NCI-H526 (cell line): ENCODE measurements around the gene CHST3.

ENCODE experiments used
- DNase-seq, 2 experiments: peaks; one replicate each; lab custom pipeline; 2025; lab: John Stamatoyannopoulos, UW

CHST3 gene

DNA sequence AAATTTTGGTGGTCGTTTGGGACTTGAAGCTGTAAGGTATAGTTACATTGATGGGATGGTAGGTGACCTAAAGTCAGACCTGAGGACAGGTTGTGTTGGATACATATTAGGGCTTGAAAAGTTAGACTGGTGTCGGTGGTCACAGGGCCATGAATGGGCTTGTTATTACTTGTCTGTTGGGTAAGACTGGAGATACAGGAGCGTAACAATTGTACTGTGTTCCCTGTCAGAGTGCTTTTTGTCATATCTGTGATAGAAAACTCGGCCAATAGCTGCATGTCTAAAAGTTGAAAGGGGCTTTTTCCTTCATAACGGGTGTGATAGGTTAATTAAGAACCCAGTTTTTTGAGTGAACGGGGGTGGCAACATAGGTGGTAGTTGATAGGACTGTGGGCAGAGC lies 13.5 kb upstream of the CHST3 start:
- DNase-seq: no peak

DNA sequence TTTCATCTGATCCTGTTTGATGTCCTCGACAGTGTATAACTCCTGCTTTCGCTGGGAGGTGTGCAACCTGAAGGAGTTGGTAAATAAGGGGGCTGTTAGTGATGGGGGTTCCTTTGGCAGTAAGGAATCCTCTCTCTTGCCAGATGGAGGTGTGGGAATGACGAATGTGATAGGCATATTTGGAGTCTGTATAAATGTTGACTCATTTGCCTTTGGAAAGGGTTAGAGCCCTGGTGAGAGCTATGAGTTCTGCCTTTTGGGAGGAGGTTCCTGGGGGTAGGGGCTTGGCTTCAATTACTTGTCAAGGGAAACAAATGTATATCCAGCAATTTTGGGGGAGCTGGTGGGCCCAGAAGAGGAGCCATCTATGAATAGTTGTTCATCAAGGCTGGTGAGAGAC lies 11.4 kb upstream of the CHST3 start:
- DNase-seq: no peak

DNA sequence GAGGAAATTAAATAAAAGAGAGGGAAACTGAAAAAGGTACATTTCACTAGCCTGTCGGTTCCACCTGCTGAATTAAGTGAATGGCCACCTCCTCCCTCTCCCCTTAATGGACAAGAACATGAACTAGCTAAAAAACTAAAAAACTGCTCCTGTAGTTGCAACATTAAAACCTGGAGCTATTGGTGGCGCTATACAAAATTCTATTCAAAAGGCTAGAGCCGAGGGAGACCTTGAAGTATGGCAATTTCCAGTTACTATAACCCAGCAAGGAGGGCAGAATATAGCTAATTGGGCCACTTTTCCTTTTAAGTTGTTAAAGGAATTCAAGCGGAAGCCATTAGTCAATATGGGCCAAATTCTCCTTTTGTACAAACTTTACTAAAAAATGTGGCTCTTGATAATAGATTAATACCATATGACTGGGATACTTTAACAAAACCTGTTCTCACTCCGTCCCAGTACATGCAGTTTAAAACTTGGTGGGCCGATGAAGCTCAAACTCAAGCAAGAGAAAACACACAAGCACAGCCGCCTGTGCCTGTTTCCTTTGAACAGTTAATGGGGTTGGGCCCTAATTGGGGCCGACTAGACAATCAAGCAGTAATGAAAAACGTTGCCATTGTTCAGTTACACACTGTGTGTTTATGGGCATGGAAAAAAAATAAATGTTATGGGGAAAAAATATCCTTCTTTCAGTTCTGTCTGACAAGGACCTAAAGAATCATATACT lies 6.5 kb upstream of the CHST3 start:
- DNase-seq: peak in 1 of 2 experiments; percentile 16

DNA sequence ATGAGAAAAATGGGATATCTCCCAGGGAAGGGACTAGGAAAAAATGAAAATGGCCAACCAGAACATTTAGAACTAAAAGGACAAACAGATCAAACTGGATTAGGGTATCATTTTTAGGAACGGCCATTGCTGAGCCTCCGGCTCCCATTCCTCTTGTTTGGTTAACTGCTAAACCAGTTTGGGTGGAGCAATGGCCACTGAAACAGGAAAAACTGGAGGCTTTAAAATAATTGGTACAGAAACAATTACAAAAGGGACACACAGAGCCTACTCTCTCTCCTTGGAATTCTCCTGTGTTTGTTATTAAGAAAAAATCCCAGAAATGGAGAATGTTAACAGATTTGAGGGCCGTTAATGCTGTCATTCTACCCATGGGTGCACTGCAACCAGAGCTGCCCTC lies 4.7 kb upstream of the CHST3 start:
- DNase-seq: no peak

DNA sequence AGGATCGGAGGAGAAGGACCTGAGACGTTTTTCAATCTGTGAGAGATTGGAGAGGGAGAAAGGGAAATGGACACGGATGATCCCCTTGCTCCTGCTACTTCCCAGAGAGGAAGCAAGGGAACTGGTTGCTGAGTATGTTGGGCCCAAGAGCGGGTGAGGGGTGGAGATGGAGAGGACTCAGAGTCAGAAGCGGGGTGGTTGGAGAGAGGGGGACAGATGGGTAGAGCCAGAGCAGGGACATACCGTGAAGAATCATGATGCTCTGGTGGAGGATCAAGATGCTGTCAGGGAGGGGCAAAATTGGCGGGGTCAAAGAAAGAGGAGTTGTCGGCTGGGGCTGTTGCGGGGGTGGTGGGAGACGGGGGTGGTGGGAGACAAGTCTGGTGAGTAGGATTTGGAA lies 2.4 kb upstream of the CHST3 start:
- no peak for DNase-seq

DNA sequence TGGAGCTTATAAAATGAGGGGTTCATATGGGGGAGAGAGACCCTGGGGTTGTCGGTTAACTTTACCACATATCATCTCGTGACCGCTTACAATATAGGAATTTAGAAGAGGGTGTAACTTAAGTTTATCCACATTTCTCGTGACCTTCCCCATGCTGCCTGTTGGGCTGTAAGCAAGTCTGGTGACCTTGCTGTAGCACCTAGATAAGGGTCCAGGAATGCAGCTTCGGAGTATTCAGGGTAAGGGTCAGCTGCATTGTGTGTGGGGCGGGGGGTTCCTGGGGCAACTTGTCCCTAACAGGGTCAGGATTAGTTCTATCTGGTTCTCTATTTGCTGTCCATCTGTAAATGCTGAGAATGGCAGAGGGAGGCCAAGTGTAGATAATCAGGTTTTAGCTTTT lies 1.3 kb upstream of the CHST3 start:
- DNase-seq: no peak

DNA sequence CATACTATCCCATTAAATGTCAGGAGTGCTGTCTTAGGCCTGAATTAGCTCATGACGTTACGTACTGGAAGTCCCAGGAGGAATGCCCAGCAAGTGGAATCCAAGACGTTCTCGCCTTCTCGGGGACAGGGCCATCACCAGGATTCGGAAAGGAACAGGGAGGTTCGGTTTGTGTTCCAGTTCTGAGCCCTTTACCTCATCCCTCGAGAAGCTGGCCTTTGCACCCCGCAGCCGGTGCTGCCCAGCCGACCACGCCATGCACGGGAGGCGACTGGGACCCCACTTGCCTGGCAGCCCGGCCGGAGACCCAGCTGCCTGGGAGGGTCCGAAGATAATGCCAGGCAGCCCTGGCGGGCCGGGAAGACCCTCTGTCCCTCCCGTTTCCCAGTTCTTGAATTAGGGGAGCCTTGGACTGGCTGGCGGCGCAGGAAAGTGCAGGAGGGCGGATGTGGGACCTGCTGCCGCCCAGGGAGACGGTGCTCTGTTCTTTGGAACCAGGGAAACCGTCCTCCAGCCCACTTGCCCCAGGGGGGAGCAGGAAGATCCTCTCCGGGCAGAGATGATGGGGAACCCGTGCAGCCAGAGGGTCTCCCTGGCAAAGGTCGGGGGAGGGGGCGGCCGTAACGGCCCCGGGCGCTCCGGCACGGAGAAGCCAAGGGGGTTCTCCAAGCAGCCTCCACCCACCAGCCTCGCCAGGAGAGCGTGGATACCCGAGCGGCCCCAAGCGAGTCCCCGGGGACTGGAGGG lies 671 bp upstream of the CHST3 start:
- peak in 1 of 2 experiments; percentile 55 for DNase-seq

DNA sequence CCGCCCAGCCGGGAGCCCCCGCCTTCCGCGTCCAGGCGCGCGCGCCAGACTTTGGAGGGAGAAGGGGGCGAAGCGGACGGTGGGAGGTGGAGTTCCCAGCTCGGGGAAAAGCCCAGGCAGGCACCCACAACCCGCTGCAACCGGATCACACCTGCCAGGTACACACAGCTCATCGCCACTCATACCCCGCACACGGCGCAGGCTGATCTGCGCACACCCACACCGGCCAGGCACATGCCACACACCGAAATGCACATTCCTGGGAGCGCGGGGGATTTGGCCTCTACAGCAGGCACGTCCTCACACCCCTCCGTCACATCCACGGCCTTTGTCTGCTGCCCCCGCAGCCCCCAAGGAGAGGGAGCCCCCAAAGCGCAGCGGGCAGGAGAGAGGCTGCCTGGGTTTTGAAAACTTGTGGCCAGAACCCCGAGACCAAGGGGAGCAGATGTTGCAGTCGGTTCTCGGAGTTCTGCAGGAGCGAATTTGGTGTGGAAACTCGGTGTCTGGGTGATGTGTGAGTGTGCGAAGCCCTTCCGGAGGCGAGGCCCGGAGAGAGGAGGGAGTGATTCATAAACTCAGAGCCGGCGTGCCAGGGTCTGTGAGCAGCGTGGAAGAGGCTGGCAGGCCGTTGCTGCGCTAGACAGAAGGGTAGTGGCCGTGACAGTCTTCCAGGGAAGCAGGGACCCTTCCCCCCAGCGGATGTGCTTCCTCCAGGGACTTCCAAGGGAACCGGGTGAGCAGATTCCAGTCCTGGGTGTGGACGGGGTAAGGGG lies 734 bp downstream of the CHST3 start:
- DNase-seq: peak; percentile 22 to 63

DNA sequence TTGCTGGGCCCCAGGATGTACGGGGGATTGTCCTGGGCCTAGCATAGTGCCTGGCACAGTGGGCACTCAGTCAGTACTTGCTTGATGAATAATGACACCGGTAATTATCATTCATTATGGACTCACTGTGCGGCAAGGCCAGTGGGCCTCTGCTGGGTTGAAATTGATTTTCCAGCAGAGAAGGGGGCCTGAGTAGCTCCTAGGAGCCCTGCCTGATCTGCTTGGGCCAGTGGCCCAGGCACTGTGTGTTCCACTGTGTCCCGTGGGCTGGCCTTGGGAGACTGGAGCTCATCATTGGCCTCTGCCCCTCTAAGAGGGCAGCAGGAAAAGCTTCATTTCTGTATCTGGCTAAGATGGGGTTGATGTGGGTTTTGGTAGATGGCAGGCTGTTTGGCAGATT lies 1.4 kb downstream of the CHST3 start:
- peak in 1 of 2 experiments; percentile 31 for DNase-seq

DNA sequence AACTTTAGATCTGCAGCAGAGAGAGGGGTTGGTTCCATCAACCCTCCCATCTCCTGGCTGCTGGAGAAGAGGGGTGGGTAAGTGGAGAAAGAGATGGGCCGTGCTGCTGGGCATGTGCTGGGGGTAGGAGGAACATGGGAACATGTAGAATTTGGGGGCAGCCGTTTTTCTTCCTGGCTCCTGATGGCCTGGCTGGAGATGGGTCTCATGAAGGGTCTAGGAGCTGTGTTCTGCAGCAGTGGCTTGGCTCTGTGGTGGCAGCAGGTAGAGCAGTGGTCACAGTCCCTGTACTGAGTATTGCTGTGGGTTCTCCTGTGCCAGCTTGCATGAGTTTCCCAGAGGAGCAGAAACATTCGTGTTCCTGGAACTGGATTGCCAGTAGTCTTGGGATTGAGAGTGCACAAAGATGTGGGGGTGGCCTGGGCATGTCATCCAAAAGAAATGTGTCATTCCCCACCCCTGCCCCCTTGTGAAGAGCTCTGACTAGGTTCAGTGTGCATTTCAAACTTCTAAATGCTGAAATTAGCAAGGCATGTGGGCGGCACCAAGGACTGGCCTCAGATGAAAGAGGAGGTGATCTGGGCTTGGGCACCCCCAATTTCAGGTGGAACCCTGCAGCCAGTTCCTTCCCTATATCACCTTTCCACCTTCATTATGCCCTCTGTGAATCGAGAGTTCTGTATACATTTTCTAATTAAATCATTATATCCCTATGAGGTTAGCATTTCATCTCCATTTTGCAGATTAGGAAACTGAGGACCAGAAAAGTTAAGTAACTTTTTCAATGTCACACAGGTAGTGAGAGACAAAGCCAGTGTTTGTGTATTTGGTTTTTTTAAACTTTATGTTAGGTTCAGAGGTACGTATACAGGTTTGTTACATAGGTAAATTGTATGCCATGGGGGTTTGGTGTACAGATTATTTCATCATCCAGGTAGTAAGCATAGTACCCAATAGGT lies 2.1 kb downstream of the CHST3 start:
- DNase-seq: peak; percentile 12 to 36

DNA sequence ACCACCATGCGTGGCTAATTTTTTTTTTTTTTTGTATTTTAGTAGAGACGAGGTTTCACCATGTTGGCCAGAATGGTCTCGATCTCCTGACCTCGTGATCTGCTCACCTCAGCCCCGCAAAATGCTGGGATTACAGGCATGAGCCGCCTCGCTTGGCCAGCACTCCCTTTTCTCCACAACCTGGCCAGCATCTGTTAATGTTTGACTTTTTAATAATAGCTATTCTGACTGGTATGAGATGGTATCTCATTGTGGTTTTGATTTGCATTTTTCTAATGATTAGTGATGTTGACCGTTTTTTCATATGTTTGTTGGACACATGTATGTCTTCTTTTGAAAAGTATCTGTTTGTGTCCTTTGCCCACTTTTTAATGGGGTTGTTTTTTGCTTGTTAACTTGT lies 3.8 kb downstream of the CHST3 start:
- DNase-seq: peak; percentile 55 to 74

DNA sequence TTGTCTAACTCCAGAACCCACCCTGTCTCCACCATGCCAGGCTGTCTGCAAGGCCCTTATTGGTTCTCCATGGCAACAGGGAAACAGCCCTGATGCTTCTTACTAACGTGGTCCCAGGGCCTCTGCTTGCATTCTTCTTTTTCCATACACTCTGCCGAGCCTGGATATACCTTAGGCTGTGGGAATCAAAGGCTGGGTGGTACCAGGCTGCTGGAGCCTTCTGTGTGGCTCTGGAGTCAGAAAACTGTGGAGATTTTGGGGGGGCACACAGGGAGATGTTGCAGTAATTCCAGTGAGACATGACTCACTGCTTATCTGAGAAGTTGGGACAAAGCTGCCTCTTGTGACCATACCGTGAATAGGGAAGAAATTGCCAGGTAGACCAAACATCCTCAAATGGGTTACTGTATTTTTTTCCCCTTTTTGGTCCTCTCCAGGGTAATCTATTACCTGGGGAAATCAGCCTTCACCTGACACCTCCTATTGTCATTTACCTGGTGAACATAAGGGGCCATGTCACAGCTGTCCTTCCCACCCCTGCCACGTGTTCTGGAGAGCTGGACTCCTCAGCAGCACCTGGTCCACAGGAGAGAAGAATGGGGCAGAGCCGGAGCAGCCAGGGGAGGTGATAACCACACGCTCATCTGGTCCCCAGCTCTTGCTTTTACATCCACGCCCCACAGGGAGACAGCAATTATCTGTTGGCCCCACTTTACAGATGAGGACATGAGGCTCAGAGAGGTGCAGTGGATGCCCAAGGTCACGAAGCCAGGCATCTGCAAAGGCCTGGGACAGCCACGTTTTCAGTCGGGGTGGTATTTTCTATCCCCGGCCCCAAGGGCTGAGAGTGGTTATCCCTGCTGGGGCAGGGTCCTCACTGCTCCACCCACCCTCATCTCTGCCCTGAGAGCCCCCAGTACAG lies 4.6 kb downstream of the CHST3 start:
- peak; percentile 45 to 55 for DNase-seq

DNA sequence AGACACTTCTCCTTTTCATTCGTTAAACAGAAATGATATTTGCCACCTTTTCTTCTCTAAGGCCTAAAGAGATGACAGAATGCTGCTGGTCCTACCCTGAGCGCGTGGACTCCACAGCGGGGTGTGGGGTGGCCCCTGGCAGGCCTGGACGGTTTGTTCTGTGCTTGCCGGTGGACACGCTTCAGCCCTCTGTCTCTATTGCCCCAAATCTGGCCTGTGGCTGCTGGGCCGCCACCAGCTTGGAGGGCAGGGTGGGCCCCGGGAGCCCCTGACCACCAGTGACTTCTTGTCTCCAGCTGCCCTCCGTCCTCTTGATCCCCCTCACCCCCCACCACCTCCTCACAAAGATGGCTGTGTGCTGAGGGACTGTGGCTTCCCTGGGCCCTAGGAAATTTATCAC lies 5.7 kb downstream of the CHST3 start:
- DNase-seq: no peak

DNA sequence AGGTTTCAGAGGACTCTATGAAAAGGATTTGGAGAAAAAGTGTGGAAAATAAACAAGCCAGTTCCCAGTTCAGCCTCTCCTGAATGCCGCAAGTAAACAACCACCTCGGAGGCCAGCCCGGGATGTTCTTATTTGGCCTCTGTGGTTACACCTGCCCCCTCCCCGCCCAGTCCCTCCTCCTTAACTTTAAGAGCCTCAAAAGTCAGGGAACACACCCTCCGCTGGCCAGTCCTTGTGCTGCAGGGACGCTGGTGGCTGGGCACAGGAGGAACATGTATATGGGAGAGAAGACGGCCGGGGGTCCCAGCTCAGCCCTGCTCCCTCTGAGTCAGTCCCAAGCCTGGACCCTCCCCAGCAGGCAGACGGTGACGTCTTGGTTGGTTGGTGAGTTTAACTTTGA lies 6.1 kb downstream of the CHST3 start:
- peak in 1 of 2 experiments; percentile 52 for DNase-seq

DNA sequence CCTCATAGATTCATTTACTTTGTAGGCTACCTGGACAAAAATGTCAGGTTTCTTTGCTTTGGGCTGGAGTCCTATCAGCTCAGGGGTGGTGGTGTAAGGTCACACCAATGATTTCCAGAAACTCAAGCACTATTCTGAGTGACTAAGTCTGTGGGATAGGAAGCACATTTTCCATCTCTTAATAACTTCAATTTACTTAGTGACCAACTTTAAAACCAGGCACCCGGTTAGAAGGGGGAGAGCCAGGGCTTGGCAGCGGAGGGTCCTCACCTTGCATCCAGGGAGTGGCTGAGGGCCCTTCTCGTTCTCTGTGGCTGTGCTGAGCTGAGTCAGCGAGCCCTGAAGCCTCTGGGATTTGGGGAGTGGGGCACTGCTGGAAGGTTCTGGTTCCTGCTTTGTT lies 6.7 kb downstream of the CHST3 start:
- DNase-seq: no peak

DNA sequence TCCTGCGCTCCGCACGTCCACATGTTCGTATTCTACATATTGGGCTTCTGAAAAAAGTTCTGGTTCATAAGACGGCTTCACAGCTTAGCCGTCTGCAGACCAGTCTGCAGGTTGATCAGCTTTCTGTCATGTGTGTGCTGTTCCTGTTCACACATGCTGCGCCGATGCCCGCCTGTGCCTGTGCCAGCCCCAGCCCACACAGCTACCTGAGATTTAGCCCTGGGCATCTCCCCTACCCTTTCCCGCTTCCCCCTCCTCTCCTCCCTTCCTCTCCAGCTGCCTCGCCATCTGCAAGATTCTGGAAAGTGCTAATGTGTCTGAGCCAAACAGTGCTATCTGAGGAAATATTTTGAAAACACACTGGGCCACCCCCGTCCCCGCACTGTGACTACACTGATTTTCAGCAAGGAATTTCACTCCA lies 7.1 kb downstream of the CHST3 start:
- no peak for DNase-seq

DNA sequence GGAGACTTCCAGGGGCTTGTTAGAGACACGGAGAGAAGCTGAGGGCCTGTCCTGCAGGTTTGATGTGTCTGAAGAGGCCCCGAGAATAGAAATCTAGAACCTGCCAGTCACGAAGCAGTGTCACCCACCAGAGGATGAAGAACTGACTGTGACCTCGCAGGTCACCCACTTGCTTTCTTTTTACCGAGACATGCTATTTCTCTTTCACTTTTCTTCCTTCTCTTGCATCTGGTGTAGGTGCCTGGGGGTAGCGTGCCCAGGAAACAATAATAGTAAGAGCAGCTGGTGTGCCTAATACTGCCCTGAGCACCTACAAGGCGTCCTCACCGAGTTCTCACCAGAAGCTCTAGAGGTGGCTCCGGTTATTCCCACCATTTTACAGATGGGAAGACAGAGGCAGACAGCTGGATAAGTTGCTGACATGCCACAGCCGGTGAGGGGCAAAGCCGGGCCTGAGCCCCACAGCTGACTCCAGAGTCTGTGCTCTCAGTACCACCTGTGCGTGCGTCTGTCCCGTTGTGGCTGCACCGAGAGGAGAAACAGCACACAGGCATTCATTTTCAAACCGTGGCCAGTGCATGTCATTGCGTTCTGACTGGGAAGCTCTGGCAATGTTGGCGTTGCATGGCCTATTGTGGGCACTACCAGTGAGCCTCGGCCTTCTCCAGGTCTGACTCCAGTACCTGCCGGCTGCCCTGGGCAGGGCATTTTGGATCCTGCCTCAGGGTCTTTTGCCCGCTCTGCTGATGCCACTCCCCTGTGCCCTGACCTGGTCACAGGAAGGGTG lies 7.8 kb downstream of the CHST3 start:
- no peak for DNase-seq

DNA sequence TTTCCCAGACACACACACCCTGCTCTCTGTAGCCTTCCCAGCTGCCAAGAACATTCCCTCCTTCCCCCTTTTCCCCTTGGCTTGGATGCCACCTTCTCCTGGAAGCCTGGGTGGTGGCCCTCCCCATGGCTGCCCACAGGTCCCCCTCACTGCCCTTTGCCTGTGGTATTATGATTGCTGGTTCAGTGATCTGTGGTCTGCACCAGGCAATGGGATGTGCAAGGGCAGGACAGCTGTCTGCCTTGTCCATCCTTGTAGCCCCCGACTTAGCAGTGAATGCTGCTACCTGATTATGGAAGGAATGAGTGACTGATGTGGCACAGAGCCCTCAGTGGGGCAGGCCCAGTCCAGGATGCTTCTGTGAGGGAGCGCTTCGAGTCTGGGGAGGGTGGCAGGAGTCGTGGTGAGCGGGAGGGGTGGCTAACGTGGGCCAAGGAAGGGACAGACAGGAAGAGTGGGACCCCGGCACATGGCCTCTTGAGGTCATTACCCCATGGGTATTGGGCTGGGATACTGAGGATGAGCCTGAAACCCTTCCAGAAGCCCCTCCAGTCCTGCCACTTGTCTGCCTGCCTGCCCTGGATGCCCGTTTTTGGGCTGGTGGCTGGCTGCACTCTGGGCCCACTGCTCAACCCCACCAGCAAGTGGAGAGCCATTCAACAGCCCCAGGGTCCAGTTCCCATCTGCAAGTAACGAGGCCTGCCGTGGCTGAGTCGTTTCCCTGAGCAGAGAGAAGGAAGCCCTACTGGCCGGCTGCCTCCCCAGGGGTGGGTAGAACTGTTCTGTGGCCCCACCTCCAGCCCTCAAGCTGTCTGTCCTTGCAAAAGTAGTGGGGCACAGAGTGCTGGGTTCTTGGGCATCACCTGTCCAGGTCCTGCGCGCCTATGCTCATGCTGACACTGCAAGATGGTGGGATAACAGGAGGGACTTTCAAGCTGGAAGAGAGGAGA lies 8.8 kb downstream of the CHST3 start:
- DNase-seq: no peak
